IMR-90 (cell line): ENCODE results near the gene INSR. TPM values are rescaled to one million over a fixed set of nuclear protein-coding genes. Genes with fewer than 3 reads are reported as not detected.

Experiments
- ATAC-seq: fragments of 200-7000 bp; cut with Tn5 transposase; 2 replicates; pipeline ENCODE4 v1.9.1; 2020; ENCODE audit warnings: low read depth, mild to moderate bottlenecking, moderate library complexity
- BruUV-seq: library from RNA; stranded (reverse); fragments of 400-500 nt; replicated peaks from 2 replicates; lab custom pipeline; 2021; lab: Mats Ljungman, UMichigan
- CTCF ChIA-PET: fragments of 300-600 bp; formaldehyde crosslinking; extraction: SDS; loops from one replicate; lab custom pipeline; 2021; ENCODE audit warnings: antibody characterized with exemption; lab: Yijun Ruan, JAX
- POLR2A ChIA-PET: fragments of 300-600 bp; sonication (Branson Sonifier 250); formaldehyde crosslinking; loops from one replicate; lab custom pipeline; 2022; ENCODE audit warnings: antibody characterized with exemption; ENCODE audit not compliant: unreplicated experiment; lab: Charles Lee
- DNase-seq: peaks from one replicate; pipeline ENCODE4 v3.0.0; 2013
- H2AFZ ChIP-seq: replicated peaks from 2 replicates; pipeline ENCODE3; 2013; ENCODE audit warnings: low read length, mild to moderate bottlenecking; ENCODE audit not compliant: poor library complexity
- H2AK5ac ChIP-seq: 2 replicates; pipeline ENCODE4 v1.6.1; 2013; ENCODE audit warnings: low read depth, low read length, inconsistent platforms
- H2AK9ac ChIP-seq: replicated peaks from 2 replicates; pipeline ENCODE3; 2013; ENCODE audit warnings: mild to moderate bottlenecking, low read depth, low read length, moderate library complexity; ENCODE audit not compliant: poor library complexity
- H2BK120ac ChIP-seq: 2 replicates; pipeline ENCODE4 v1.6.1; 2013; ENCODE audit warnings: low read depth, low read length, inconsistent platforms
- H2BK15ac ChIP-seq: 3 replicates; pipeline ENCODE4 v1.6.1; 2013; ENCODE audit warnings: low read depth, low read length, inconsistent platforms
- H2BK20ac ChIP-seq: 2 replicates; pipeline ENCODE4 v1.6.1; 2013; ENCODE audit warnings: low read depth, mild to moderate bottlenecking, inconsistent platforms, low read length, moderate library complexity
- H2BK5ac ChIP-seq: 2 replicates; pipeline ENCODE4 v1.6.1; 2013; ENCODE audit warnings: mild to moderate bottlenecking, low read depth, low read length, inconsistent platforms; ENCODE audit not compliant: poor library complexity, severe bottlenecking
- H3K14ac ChIP-seq: replicated peaks from 2 replicates; pipeline ENCODE4 v1.6.1; 2013; ENCODE audit warnings: low read depth, low read length, inconsistent platforms
- H3K18ac ChIP-seq: 2 replicates; pipeline ENCODE4 v1.6.1; 2013; ENCODE audit warnings: low read depth, low read length, control low read depth
- H3K23ac ChIP-seq: 2 replicates; pipeline ENCODE4 v1.6.1; 2013; ENCODE audit warnings: low read depth, low read length, inconsistent platforms
- H3K27ac ChIP-seq: 2 replicates; pipeline ENCODE4 v1.5.1; 2013; ENCODE audit warnings: mild to moderate bottlenecking, control low read depth, low read length; ENCODE audit not compliant: insufficient read depth
- H3K27me3 ChIP-seq: 2 replicates; pipeline ENCODE4 v1.6.1; 2013; ENCODE audit warnings: low read length; ENCODE audit not compliant: control insufficient read depth, insufficient read depth
- H3K36me3 ChIP-seq: 2 replicates; pipeline ENCODE4 v1.6.1; 2013; ENCODE audit warnings: low read length, mixed read lengths; ENCODE audit not compliant: control insufficient read depth, insufficient read depth
- H3K4ac ChIP-seq: 2 replicates; pipeline ENCODE4 v1.6.1; 2013; ENCODE audit warnings: low read depth, low read length, inconsistent platforms
- H3K4me1 ChIP-seq: 2 replicates; pipeline ENCODE4 v1.6.1; 2013; ENCODE audit warnings: low read length, mixed read lengths; ENCODE audit not compliant: control insufficient read depth, insufficient read depth
- H3K4me2 ChIP-seq: 2 replicates; pipeline ENCODE4 v1.6.1; 2013; ENCODE audit warnings: low read depth, mild to moderate bottlenecking, control low read depth, low read length, moderate library complexity
- H3K4me3 ChIP-seq: 2 replicates; pipeline ENCODE4 v1.5.1; 2013; ENCODE audit warnings: low read depth, mild to moderate bottlenecking, control low read depth, low read length, moderate library complexity; ENCODE audit not compliant: insufficient read depth
- H3K56ac ChIP-seq: 2 replicates; pipeline ENCODE4 v1.6.1; 2013; ENCODE audit warnings: low read length, inconsistent platforms; ENCODE audit not compliant: insufficient read depth; ENCODE audit errors: extremely low read depth
- H3K79me1 ChIP-seq, 2 experiments: 2 replicates each; pipeline ENCODE4 v1.6.1; 2013; ENCODE audit warnings: low read length in 2 of 2, inconsistent platforms in 1 of 2, low read depth in 1 of 2
- H3K9ac ChIP-seq: 2 replicates; pipeline ENCODE4 v1.6.1; 2013; ENCODE audit warnings: low read depth, low read length, control low read depth
- H3K9me1 ChIP-seq: 2 replicates; pipeline ENCODE4 v1.6.1; 2013; ENCODE audit warnings: low read length, inconsistent platforms; ENCODE audit not compliant: insufficient read depth
- H3K9me3 ChIP-seq: 2 replicates; pipeline ENCODE4 v1.6.1; 2013; ENCODE audit warnings: low read length; ENCODE audit not compliant: control insufficient read depth, insufficient read depth
- H4K20me1 ChIP-seq: 2 replicates; pipeline ENCODE4 v1.6.1; 2013; ENCODE audit warnings: low read length, inconsistent platforms; ENCODE audit not compliant: insufficient read depth
- H4K5ac ChIP-seq: 2 replicates; pipeline ENCODE4 v1.6.1; 2013; ENCODE audit warnings: mild to moderate bottlenecking, low read depth, low read length, control low read depth
- H4K8ac ChIP-seq, 2 experiments: 2 replicates each; pipeline ENCODE4 v1.6.1; 2013; ENCODE audit warnings: low read depth in 2 of 2, low read length in 2 of 2, control low read depth in 1 of 2, inconsistent platforms in 1 of 2
- H4K91ac ChIP-seq: 2 replicates; pipeline ENCODE4 v1.6.1; 2013; ENCODE audit warnings: low read depth, low read length, inconsistent platforms; ENCODE audit not compliant: insufficient read depth
- BHLHE40 ChIP-seq: fragments of 150-350 bp; IDR thresholded peaks from 2 replicates; pipeline ENCODE4 v1.6.1; 2016; ENCODE audit warnings: mild to moderate bottlenecking, low read depth, low read length
- FOS ChIP-seq: fragments of 150-350 bp; IDR thresholded peaks from 2 replicates; pipeline ENCODE4 v1.6.1; 2016; ENCODE audit warnings: low read depth, low read length
- NFE2L2 ChIP-seq: fragments of 150-350 bp; IDR thresholded peaks from 2 replicates; pipeline ENCODE4 v1.6.1; 2016; ENCODE audit warnings: low read depth, mild to moderate bottlenecking, low read length
- POLR2A ChIP-seq: IDR thresholded peaks from 2 replicates; pipeline ENCODE4 v1.6.1; 2012; ENCODE audit warnings: mild to moderate bottlenecking, low read depth, low read length
- WGBS, 2 experiments: methylation state at CpG; one replicate each; pipeline versions ENCODE4 v1.1.5 to v1.1.7; 2013; ENCODE audit warnings: missing lambda C conversion rate in 2 of 2; ENCODE audit not compliant: insufficient read length in 1 of 2; ENCODE audit errors: extremely low coverage in 2 of 2; 5-methylcytosine and 5-hydroxymethylcytosine counted together
- dilution Hi-C: fragments of 300-500 bp; cut with HindIII; formaldehyde crosslinking; loops from one replicate; pipeline ENCODE4 v1.14.3; 2018; ENCODE audit warnings: low sequenced_read_pairs; ENCODE audit not compliant: unreplicated experiment
- in situ Hi-C: fragments of 300-500 bp; cut with MboI; formaldehyde crosslinking; loops from 3 replicates; pipeline ENCODE4 v1.14.3; 2019; ENCODE audit warnings: low sequenced_read_pairs, inconsistent platforms, mixed read lengths
- intact Hi-C: fragments of 100-400 bp; cut with micrococcal nuclease; formaldehyde crosslinking; loops from 2 replicates; pipeline ENCODE4 v1.10.0; 2022
- polyA plus RNA-seq, 3 experiments: library from polyadenylated mRNA; depleted of rRNA; stranded (reverse); fragments of >200 nt; gene quantifications; 2 replicates each; pipeline ENCODE4 v1.2.3, GENCODE V29; 2012; ENCODE audit warnings: low replicate concordance in 1 of 3
- total RNA-seq: library from RNA; depleted of rRNA; stranded (reverse); fragments of >200 nt; gene quantifications from 2 replicates; pipeline ENCODE4 v1.2.3, GENCODE V29; 2012

INSR gene
- total and polyA plus RNA-seq, 2 of the 4 experiments (the other 2 are of a cell fraction) = 2.8 to 7.9 TPM

DNA sequence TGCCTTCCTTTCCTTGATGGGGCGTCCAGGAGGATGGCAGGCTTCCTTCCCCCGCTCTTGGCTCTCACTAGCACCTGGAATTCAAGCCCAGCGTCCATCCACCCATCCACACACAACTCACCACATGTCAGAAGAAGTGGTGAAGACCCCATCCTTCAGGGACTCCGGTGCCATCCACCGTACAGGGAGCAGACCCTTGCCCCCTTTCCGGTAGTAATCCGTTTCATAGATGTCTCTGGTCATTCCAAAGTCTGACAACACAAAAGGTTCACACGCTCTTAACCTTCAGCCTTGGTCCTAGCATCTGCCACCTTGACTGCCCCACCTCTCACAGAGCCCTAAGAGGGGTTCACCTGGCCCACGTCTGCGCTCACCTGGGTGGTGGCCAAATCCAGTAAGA, 173.7 kb downstream of the INSR start:
- in situ Hi-C loops = loop anchor here (25.0 kb wide), 1 partner anchor 692 kb away; no protein-coding TSS in a partner anchor
- no peak overlapping the region for H3K27ac ChIP-seq
- dilution Hi-C loops = no loop called here

More for the DNA sequence above, 173.7 kb downstream of the INSR start:
- intact Hi-C loops = no loop called here
- ChIA-PET CTCF (no interaction called here), POLR2A (interaction anchor here (0.7 kb wide), 1 partner anchor 9 kb away, joined by 3 read pairs; no protein-coding TSS in a partner anchor)
- ATAC-seq = no peak
- Histone ChIP-seq H3K27me3 (no peaks in the 10 kb centered on the region), H2AFZ (no peak overlapping the region), H2BK20ac (no peak overlapping the region), H3K9me1 (no peaks in the 10 kb centered on the region), H3K4me2 (no peak overlapping the region), H4K91ac (no peak overlapping the region), H3K4me1 (no peaks in the 10 kb centered on the region), H3K36me3 (peaks cover 24% of the 10 kb centered on the region), H3K4me3 (no peak overlapping the region), H3K56ac (no peak overlapping the region), H3K4ac (no peak overlapping the region), H4K5ac (no peak overlapping the region), H3K18ac (no peak overlapping the region), H2AK5ac (no peak overlapping the region), H3K14ac (no peak overlapping the region), H4K20me1 (no peaks in the 10 kb centered on the region), H2AK9ac (no peak overlapping the region), H3K9ac (no peak overlapping the region), H3K9me3 (peaks cover 2% of the 10 kb centered on the region; the same call in 1 of the 2 replicates), H2BK5ac (no peak overlapping the region), H4K8ac (no peak overlapping the region), H3K79me1 (no peaks in the 10 kb centered on the region), H2BK15ac (no peak overlapping the region), H2BK120ac (no peak overlapping the region), H3K23ac (no peak overlapping the region)
- 95% methylated on average over 4 of the region's 10 CpGs; no CpG with 5 or more reads in 1 of the 2 experiments for WGBS, 2 experiments
- no peak for TF ChIP-seq POLR2A
- TF ChIP-seq NFE2L2 = no peak
- no peak for TF ChIP-seq FOS
- no peak for TF ChIP-seq BHLHE40
- no TSS peak for BruUV-seq
- no peak for DNase-seq
